ENCODE data around the gene APPL2.
"Not testable (repeated sequence)": the region's sequence is repeated elsewhere in the genome, so short reads cannot be mapped to it uniquely, and the experiment has no call there.

Gene APPL2

GRCh38 chr12:105256011-105256410 lies 20.0 kb upstream of the APPL2 start:
- no peak for DNase-seq

- DNase-seq, result no peak
Observed at GRCh38 chr12:105253866-105254513, 18.0 kb upstream of the APPL2 start.

GRCh38 chr12:105252901-105253300 lies 16.9 kb upstream of the APPL2 start:
- DNase-seq, result no peak

GRCh38 chr12:105245776-105246427 lies 9.9 kb upstream of the APPL2 start:
- not testable (repeated sequence) for DNase-seq

GRCh38 chr12:105245291-105245690 lies 9.3 kb upstream of the APPL2 start:
- no peak for DNase-seq

- no peak for DNase-seq
Observed at GRCh38 chr12:105240228-105240627, 4.3 kb upstream of the APPL2 start.

- no peak for DNase-seq
Observed at GRCh38 chr12:105239304-105239703, 3.3 kb upstream of the APPL2 start.

GRCh38 chr12:105237666-105238065 lies 1.7 kb upstream of the APPL2 start:
- DNase-seq, result no peak

- peak; percentile 46 to 58 for DNase-seq
Observed at GRCh38 chr12:105235281-105235731, 668 bp downstream of the APPL2 start.

GRCh38 chr12:105234197-105234596 lies 1.8 kb downstream of the APPL2 start:
- no peak for DNase-seq

GRCh38 chr12:105233041-105233905 lies 2.7 kb downstream of the APPL2 start:
- no peak for DNase-seq

- no peak for DNase-seq
Observed at GRCh38 chr12:105231396-105231795, 4.6 kb downstream of the APPL2 start.

GRCh38 chr12:105229371-105229770 lies 6.6 kb downstream of the APPL2 start:
- DNase-seq, result no peak

GRCh38 chr12:105228966-105229365 lies 7.0 kb downstream of the APPL2 start:
- no peak for DNase-seq

- DNase-seq, result no peak
Observed at GRCh38 chr12:105228494-105228893, 7.5 kb downstream of the APPL2 start.

GRCh38 chr12:105227879-105228278 lies 8.1 kb downstream of the APPL2 start:
- DNase-seq, result no peak

GRCh38 chr12:105226219-105226618 lies 9.8 kb downstream of the APPL2 start:
- DNase-seq, result no peak

- no peak for DNase-seq
Observed at GRCh38 chr12:105225505-105226015, 10.4 kb downstream of the APPL2 start.

GRCh38 chr12:105224399-105224798 lies 11.6 kb downstream of the APPL2 start:
- DNase-seq, result no peak

- no peak for DNase-seq
Observed at GRCh38 chr12:105223884-105224283, 12.1 kb downstream of the APPL2 start.

- DNase-seq, result no peak
Observed at GRCh38 chr12:105223352-105223845, 12.6 kb downstream of the APPL2 start.

GRCh38 chr12:105222726-105223351 lies 13.1 kb downstream of the APPL2 start:
- no peak for DNase-seq

- no peak for DNase-seq
Observed at GRCh38 chr12:105222284-105222655, 13.7 kb downstream of the APPL2 start.

All from NCI-H187 (cell line).